Skeletal muscle satellite cell (primary cell): ENCODE data around the gene TJP3.

Experiments
- H3K27me3 ChIP-seq: 2 replicates; pipeline ENCODE4 v1.7.0; 2013; ENCODE audit warnings: low read length; ENCODE audit not compliant: control insufficient read depth, insufficient read depth
- H3K36me3 ChIP-seq: 2 replicates; pipeline ENCODE4 v1.7.0; 2013; ENCODE audit warnings: mild to moderate bottlenecking, control low read depth, low read length; ENCODE audit not compliant: insufficient read depth
- H3K4me1 ChIP-seq: 2 replicates; pipeline ENCODE4 v1.7.0; 2013; ENCODE audit warnings: low read length; ENCODE audit not compliant: control insufficient read depth, insufficient read depth
- H3K4me2 ChIP-seq: 2 replicates; pipeline ENCODE4 v1.7.0; 2013; ENCODE audit warnings: mild to moderate bottlenecking, low read length
- H3K4me3 ChIP-seq: 2 replicates; pipeline ENCODE4 v1.7.0; 2013; ENCODE audit warnings: low read length
- H3K9ac ChIP-seq: 2 replicates; pipeline ENCODE4 v1.7.0; 2013; ENCODE audit warnings: mild to moderate bottlenecking, low read depth, low read length, moderate library complexity
- H3K9me3 ChIP-seq: replicated peaks from 2 replicates; pipeline ENCODE4 v1.7.0; 2013; ENCODE audit warnings: mild to moderate bottlenecking, control low read depth, low read length

Gene TJP3

GRCh38 chr19:3673506-3674439 is 34.4 kb upstream of the TJP3 start:
- H3K4me3 ChIP-seq = no peak overlapping the region
- peaks cover 27% of the 10 kb centered on the region for H3K4me1 ChIP-seq
- H3K9ac ChIP-seq = no peak overlapping the region
- no peaks in the 10 kb centered on the region for H3K27me3 ChIP-seq
- H3K9me3 ChIP-seq = no peaks in the 10 kb centered on the region
- no peaks in the 10 kb centered on the region for H3K36me3 ChIP-seq
- no peak overlapping the region for H3K4me2 ChIP-seq

- H3K36me3 ChIP-seq = no peaks in the 10 kb centered on the region
- no peaks in the 10 kb centered on the region for H3K27me3 ChIP-seq
- H3K4me2 ChIP-seq = no peak overlapping the region
- no peak overlapping the region for H3K4me3 ChIP-seq
- H3K9me3 ChIP-seq = no peaks in the 10 kb centered on the region
- H3K4me1 ChIP-seq = peaks cover 27% of the 10 kb centered on the region
- no peak overlapping the region for H3K9ac ChIP-seq
Observed at GRCh38 chr19:3674784-3675543, 33.2 kb upstream of the TJP3 start.

GRCh38 chr19:3678188-3678587 is 30.0 kb upstream of the TJP3 start:
- H3K27me3 ChIP-seq = no peaks in the 10 kb centered on the region
- H3K36me3 ChIP-seq = no peaks in the 10 kb centered on the region
- no peaks in the 10 kb centered on the region for H3K9me3 ChIP-seq
- H3K4me3 ChIP-seq = no peak overlapping the region
- H3K4me2 ChIP-seq = no peak overlapping the region
- no peak overlapping the region for H3K9ac ChIP-seq
- no peaks in the 10 kb centered on the region for H3K4me1 ChIP-seq

- H3K4me3 ChIP-seq = no peak overlapping the region
- H3K4me2 ChIP-seq = no peak overlapping the region
- H3K36me3 ChIP-seq = peaks cover 3% of the 10 kb centered on the region
Observed at GRCh38 chr19:3679138-3679537, 29.0 kb upstream of the TJP3 start.

GRCh38 chr19:3679581-3679980 is 28.6 kb upstream of the TJP3 start:
- Histone ChIP-seq H3K36me3 (peaks cover 7% of the 10 kb centered on the region), H3K4me2 (no peak overlapping the region), H3K27me3 (no peaks in the 10 kb centered on the region), H3K9me3 (peaks cover 5% of the 10 kb centered on the region), H3K4me1 (no peaks in the 10 kb centered on the region), H3K9ac (no peak overlapping the region), H3K4me3 (no peak overlapping the region)

More at GRCh38 chr19:3679138-3679537, 29.0 kb upstream of the TJP3 start:
- no peaks in the 10 kb centered on the region for H3K27me3 ChIP-seq
- H3K4me1 ChIP-seq = no peaks in the 10 kb centered on the region
- H3K9ac ChIP-seq = no peak overlapping the region
- peaks cover under 1% of the 10 kb centered on the region for H3K9me3 ChIP-seq

GRCh38 chr19:3680939-3681338 is 27.2 kb upstream of the TJP3 start:
- Histone ChIP-seq H3K4me3 (no peak overlapping the region), H3K27me3 (no peaks in the 10 kb centered on the region), H3K9ac (no peak overlapping the region), H3K36me3 (peaks cover 10% of the 10 kb centered on the region), H3K4me1 (no peaks in the 10 kb centered on the region), H3K9me3 (peaks cover 6% of the 10 kb centered on the region), H3K4me2 (no peak overlapping the region)

GRCh38 chr19:3682286-3682685 is 25.9 kb upstream of the TJP3 start:
- H3K36me3 ChIP-seq = peaks cover 10% of the 10 kb centered on the region
- no peak overlapping the region for H3K9ac ChIP-seq
- no peaks in the 10 kb centered on the region for H3K27me3 ChIP-seq

GRCh38 chr19:3682741-3683404 is 25.3 kb upstream of the TJP3 start:
- Histone ChIP-seq H3K27me3 (no peaks in the 10 kb centered on the region), H3K4me2 (no peak overlapping the region), H3K4me3 (no peak overlapping the region), H3K36me3 (peaks cover 10% of the 10 kb centered on the region), H3K9ac (no peak overlapping the region), H3K4me1 (no peaks in the 10 kb centered on the region), H3K9me3 (peaks cover 6% of the 10 kb centered on the region)

More at GRCh38 chr19:3682286-3682685, 25.9 kb upstream of the TJP3 start:
- no peaks in the 10 kb centered on the region for H3K4me1 ChIP-seq
- peaks cover 6% of the 10 kb centered on the region for H3K9me3 ChIP-seq
- no peak overlapping the region for H3K4me3 ChIP-seq
- H3K4me2 ChIP-seq = no peak overlapping the region

- no peaks in the 10 kb centered on the region for H3K27me3 ChIP-seq
- peaks cover 6% of the 10 kb centered on the region for H3K9me3 ChIP-seq
- no peak overlapping the region for H3K9ac ChIP-seq
- H3K36me3 ChIP-seq = peaks cover 10% of the 10 kb centered on the region
- H3K4me2 ChIP-seq = no peak overlapping the region
- H3K4me1 ChIP-seq = no peaks in the 10 kb centered on the region
- no peak overlapping the region for H3K4me3 ChIP-seq
Observed at GRCh38 chr19:3683405-3684053, 24.7 kb upstream of the TJP3 start.

- Histone ChIP-seq H3K9me3 (peaks cover 6% of the 10 kb centered on the region), H3K4me2 (no peak overlapping the region), H3K4me1 (no peaks in the 10 kb centered on the region), H3K36me3 (peaks cover 10% of the 10 kb centered on the region), H3K27me3 (no peaks in the 10 kb centered on the region), H3K9ac (no peak overlapping the region), H3K4me3 (no peak overlapping the region)
Observed at GRCh38 chr19:3684054-3684816, 23.9 kb upstream of the TJP3 start.
